ENCODE data around the gene RCHY1.

RCHY1 gene

DNA sequence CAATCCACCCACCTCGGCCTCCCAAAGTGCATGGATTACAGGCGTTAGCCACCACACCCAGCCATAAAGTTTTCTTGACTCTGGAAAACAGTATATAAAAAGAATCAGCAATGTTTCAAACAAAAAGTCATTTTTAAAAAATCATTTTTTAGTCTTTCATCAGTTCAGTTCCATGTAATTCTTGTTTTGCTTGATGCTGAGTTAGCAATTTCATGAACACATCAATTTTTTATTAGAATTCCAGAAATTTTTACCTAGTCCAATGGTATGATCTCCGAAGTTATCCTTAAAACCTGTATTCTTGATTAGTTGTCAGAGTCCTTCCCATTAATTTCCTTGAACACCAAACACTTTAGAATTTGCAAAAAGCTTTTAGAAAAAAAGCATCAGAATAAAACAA is 56.8 kb downstream of the RCHY1 start:
- TF ChIP-seq CTCF (conservative IDR thresholded peaks at IDR 0.05) = no peak
- no peak overlapping the region for H3K27ac ChIP-seq

DNA sequence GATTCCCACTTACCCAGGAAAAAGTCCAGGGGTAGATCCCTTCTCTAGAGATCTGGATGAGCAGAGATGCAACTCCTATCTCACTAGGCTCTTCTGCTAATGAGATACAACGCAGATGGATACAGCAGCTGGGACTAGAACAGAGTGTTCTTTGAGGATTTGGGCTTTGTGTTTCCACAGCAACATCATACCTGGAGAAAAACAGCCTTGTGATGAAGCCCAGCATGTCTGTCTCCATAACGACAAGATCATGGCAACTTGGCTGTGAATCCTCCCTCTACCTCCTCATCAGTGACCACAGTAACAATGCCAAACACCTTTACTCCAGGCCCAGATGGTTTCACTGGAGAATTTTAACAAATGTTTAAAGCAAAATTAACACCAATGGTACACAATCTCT is 80.1 kb downstream of the RCHY1 start:
- TF ChIP-seq CTCF (conservative IDR thresholded peaks at IDR 0.05) = no peak
- H3K27ac ChIP-seq = no peak overlapping the region

DNA sequence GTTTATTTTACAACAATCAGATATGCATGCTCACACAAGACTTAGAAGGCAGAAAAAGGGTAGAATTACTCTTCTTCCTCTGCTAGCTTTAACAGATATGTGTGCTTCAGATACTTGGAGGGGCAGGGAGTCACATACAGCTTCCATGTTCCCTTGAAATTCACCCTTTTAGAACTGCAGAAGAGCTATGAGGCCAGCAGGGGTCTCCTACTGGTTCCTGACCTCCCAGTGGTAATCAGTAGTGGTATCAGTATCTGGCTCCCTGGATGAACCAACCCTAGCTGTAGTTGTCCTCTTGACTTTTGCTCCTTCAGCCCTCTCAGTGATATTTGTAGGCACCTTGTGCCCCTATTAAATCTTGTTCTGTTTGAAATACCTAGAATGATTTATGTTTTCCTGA is 81.5 kb downstream of the RCHY1 start:
- no peak overlapping the region for H3K27ac ChIP-seq
- peak; percentile 74 for TF ChIP-seq CTCF (conservative IDR thresholded peaks at IDR 0.05)

GRCh38 chr4:75429208-75429607 is 85.0 kb downstream of the RCHY1 start:
- no peak for TF ChIP-seq CTCF (conservative IDR thresholded peaks at IDR 0.05)
- no peak overlapping the region for H3K27ac ChIP-seq
